GM12878 (cell line): ENCODE results near the gene MAP1S.

Source experiments
- ETV6 ChIP-seq, 2 experiments: fragments of 450-650 bp in 1 of 2; IDR thresholded peaks in 1 of 2; conservative IDR thresholded peaks in 1 of 2; 2 replicates each; pipeline ENCODE4 v1.6.1; 2014; ENCODE audit warnings: antibody characterized with exemption in 1 of 2, borderline replicate concordance in 1 of 2, low read depth in 1 of 2, mild to moderate bottlenecking in 1 of 2, moderate library complexity in 1 of 2
- HDAC6 ChIP-seq: fragments of 200-600 bp; sonication (generic); IDR thresholded peaks from one replicate; pipeline ENCODE4 v1.8.0; 2017; ENCODE audit warnings: antibody characterized with exemption; ENCODE audit not compliant: unreplicated experiment
- KAT2A ChIP-seq: conservative IDR thresholded peaks from 2 replicates; pipeline ENCODE4 v1.6.1; 2011; ENCODE audit warnings: low read depth, low read length; ENCODE audit not compliant: control insufficient read depth
- MEF2B ChIP-seq: fragments of 450-650 bp; IDR thresholded peaks from 2 replicates; pipeline ENCODE4 v1.6.1; 2018; ENCODE audit warnings: mild to moderate bottlenecking, moderate library complexity; ENCODE audit not compliant: partially characterized antibody, poor library complexity, severe bottlenecking
- MTA2 ChIP-seq: fragments of 450-650 bp; IDR thresholded peaks from 2 replicates; pipeline ENCODE4 v1.6.1; 2016; ENCODE audit warnings: low read depth, mild to moderate bottlenecking, moderate library complexity
- POLR2AphosphoS5 ChIP-seq: IDR thresholded peaks from 2 replicates; pipeline ENCODE4 v1.6.1; 2011; ENCODE audit warnings: mild to moderate bottlenecking, low read length, inconsistent platforms
- ZZZ3 ChIP-seq: IDR thresholded peaks from 2 replicates; pipeline ENCODE4 v1.6.1; 2011; ENCODE audit warnings: low read depth; ENCODE audit not compliant: control insufficient read depth, insufficient read length
- TF ChIP-seq, protein P1 (sequence below), 3 experiments: IDR thresholded peaks in 2 of 3; conservative IDR thresholded peaks in 1 of 3; 2 replicates each; pipeline ENCODE4 v1.5.1; 2011; ENCODE audit warnings: low read depth in 3 of 3, low read length in 3 of 3, mild to moderate bottlenecking in 3 of 3, control low read depth in 2 of 3, moderate library complexity in 2 of 3, inconsistent platforms in 1 of 3, mixed read lengths in 1 of 3; ENCODE audit not compliant: control insufficient read depth in 2 of 3, insufficient read depth in 1 of 3; ENCODE audit errors: extremely low read depth in 1 of 3
- TF ChIP-seq, protein P2 (sequence below): IDR thresholded peaks from 2 replicates; pipeline ENCODE4 v1.6.1; 2011; ENCODE audit warnings: low read depth, mild to moderate bottlenecking, low read length, moderate library complexity, borderline replicate concordance; ENCODE audit errors: extremely low read depth
- TF ChIP-seq, protein P3 (sequence below): fragments of 150-350 bp; IDR thresholded peaks from 2 replicates; pipeline ENCODE4 v1.6.1; 2016; ENCODE audit warnings: low read depth, low read length

DNA sequence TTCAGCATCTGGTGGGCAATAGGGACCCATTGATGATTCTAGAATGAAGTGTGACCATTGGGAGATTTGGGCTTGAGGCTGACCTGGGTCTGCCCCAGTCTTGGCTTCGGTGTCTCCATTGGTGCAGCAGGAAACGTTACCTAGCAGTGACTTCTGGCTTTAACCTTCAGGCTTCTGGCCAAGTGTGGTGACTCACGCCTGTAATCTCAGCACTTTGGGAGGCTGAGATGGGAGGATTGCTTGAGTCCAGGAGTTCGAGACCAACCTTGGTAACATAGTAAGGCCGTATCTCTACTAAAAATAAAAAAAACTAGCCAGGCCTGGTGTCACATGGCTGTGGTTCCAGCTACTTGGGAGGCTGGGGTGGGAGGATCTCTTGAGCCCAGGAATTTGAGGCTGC is 39.2 kb downstream of the MAP1S start:
- TF ChIP-seq, protein P1, sequence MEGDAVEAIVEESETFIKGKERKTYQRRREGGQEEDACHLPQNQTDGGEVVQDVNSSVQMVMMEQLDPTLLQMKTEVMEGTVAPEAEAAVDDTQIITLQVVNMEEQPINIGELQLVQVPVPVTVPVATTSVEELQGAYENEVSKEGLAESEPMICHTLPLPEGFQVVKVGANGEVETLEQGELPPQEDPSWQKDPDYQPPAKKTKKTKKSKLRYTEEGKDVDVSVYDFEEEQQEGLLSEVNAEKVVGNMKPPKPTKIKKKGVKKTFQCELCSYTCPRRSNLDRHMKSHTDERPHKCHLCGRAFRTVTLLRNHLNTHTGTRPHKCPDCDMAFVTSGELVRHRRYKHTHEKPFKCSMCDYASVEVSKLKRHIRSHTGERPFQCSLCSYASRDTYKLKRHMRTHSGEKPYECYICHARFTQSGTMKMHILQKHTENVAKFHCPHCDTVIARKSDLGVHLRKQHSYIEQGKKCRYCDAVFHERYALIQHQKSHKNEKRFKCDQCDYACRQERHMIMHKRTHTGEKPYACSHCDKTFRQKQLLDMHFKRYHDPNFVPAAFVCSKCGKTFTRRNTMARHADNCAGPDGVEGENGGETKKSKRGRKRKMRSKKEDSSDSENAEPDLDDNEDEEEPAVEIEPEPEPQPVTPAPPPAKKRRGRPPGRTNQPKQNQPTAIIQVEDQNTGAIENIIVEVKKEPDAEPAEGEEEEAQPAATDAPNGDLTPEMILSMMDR (IDR thresholded peaks at IDR 0.05 in 2 of 3, conservative IDR thresholded peaks at IDR 0.05 in 1 of 3; ENCODE audit: control insufficient read depth in 2 of 3, extremely low read depth in 1 of 3, insufficient read depth in 1 of 3, low read depth in 3 of 3, low read length in 3 of 3), result no peak
- TF ChIP-seq ZZZ3 (no peak), HDAC6 (no peak), KAT2A (no peak), MEF2B (no peak), ETV6 (conservative IDR thresholded peaks at IDR 0.05 in 1 of 2, IDR thresholded peaks at IDR 0.05 in 1 of 2; ENCODE audit: borderline replicate concordance in 1 of 2, low read depth in 1 of 2) (no peak), MTA2 (no peak), POLR2AphosphoS5 (no peak)
- TF ChIP-seq, protein P2, sequence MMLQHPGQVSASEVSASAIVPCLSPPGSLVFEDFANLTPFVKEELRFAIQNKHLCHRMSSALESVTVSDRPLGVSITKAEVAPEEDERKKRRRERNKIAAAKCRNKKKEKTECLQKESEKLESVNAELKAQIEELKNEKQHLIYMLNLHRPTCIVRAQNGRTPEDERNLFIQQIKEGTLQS, result no peak
- TF ChIP-seq, protein P3, sequence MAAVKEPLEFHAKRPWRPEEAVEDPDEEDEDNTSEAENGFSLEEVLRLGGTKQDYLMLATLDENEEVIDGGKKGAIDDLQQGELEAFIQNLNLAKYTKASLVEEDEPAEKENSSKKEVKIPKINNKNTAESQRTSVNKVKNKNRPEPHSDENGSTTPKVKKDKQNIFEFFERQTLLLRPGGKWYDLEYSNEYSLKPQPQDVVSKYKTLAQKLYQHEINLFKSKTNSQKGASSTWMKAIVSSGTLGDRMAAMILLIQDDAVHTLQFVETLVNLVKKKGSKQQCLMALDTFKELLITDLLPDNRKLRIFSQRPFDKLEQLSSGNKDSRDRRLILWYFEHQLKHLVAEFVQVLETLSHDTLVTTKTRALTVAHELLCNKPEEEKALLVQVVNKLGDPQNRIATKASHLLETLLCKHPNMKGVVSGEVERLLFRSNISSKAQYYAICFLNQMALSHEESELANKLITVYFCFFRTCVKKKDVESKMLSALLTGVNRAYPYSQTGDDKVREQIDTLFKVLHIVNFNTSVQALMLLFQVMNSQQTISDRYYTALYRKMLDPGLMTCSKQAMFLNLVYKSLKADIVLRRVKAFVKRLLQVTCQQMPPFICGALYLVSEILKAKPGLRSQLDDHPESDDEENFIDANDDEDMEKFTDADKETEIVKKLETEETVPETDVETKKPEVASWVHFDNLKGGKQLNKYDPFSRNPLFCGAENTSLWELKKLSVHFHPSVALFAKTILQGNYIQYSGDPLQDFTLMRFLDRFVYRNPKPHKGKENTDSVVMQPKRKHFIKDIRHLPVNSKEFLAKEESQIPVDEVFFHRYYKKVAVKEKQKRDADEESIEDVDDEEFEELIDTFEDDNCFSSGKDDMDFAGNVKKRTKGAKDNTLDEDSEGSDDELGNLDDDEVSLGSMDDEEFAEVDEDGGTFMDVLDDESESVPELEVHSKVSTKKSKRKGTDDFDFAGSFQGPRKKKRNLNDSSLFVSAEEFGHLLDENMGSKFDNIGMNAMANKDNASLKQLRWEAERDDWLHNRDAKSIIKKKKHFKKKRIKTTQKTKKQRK, result no peak
